Natural killer cell treated with Interleukin-12 subunit alpha and Interleukin-12 subunit beta and Interleukin-15 and Interleukin-18, amount 100 ng/mL, for 72 hours (primary cell): Measurements from ENCODE around the gene C5orf15. TPM values are rescaled to one million over a fixed set of nuclear protein-coding genes. Genes with fewer than 3 reads are reported as not detected.
A peak's percentile ranks its signal among the peaks of the same experiment; 100 is the strongest.

Experiments used
- ATAC-seq, 2 donors: fragments of 150-1000 bp; cut with Tn5 transposase in 1 of 2; sonication (Bioruptor Pico), chemical (Tn5 transposase) in 1 of 2; 2 replicates each; pipeline ENCODE4 v1.10.0; 2021
- DNase-seq: peaks from one replicate; pipeline ENCODE4 v3.0.0; 2022; ENCODE audit warnings: low spot score
- H3K27ac Mint-ChIP-seq, 2 donors: 1 replicate in 1 of 2; 2 replicates in 1 of 2; pipeline ENCODE4 v1.8.0; 2022; ENCODE audit warnings: mixed read lengths in 2 of 2, mild to moderate bottlenecking in 1 of 2, moderate library complexity in 1 of 2
- H3K27me3 Mint-ChIP-seq, 2 donors: 1 replicate in 1 of 2; 2 replicates in 1 of 2; pipeline ENCODE4 v1.8.0; 2022; ENCODE audit warnings: mixed read lengths in 2 of 2
- H3K36me3 Mint-ChIP-seq: one replicate; pipeline ENCODE4 v1.8.0; 2022; ENCODE audit warnings: mixed read lengths
- H3K4me1 Mint-ChIP-seq, 2 donors: 1 replicate in 1 of 2; 2 replicates in 1 of 2; pipeline ENCODE4 v1.8.0; 2022; ENCODE audit warnings: low read depth in 2 of 2, mixed read lengths in 2 of 2, mild to moderate bottlenecking in 1 of 2
- H3K4me3 Mint-ChIP-seq: one replicate; pipeline ENCODE4 v1.8.0; 2022; ENCODE audit warnings: mixed read lengths
- H3K9me3 Mint-ChIP-seq: 2 replicates; pipeline ENCODE4 v1.8.0; 2022; ENCODE audit warnings: mixed read lengths
- total RNA-seq, 2 donors: library from RNA; stranded (reverse); gene quantifications; one replicate each; pipeline ENCODE4 v1.2.3, GENCODE V29; 2022

C5orf15 gene
- total RNA-seq, 2 donors from 2014 or later: 16.7 to 41.6 TPM

GRCh38 chr5:133909603-133910002 is 58.8 kb downstream of the C5orf15 start:
- Mint-ChIP-seq H3K36me3 (no peaks in the 10 kb centered on the region), H3K4me3 (no peak overlapping the region), H3K9me3 (no peaks in the 10 kb centered on the region), H3K27ac (no peak overlapping the region), H3K4me1 (no peaks in the 10 kb centered on the region), H3K27me3 (no peaks in the 10 kb centered on the region)
- no peak for DNase-seq
- no peak for ATAC-seq

DNA sequence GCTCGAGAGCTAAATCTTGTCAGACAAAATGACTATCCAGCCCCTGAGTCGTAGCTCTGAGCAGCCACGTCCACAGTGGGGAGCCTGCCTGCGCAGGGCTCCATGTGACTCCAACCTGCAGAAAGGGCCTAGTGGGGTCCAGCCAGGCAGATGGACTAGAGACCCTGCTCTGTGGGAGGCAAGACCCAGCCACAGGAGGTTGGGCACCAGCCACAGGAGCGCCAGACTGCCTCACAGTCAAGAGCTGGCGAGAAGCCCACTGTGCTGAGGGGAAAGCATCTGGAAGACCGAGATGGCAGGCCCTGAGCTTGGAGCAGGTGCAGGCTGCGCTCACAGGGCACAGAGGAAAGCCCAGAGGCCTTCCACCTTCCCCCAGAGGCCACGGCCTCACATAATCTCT is 61.4 kb downstream of the C5orf15 start:
- Mint-ChIP-seq H3K4me3 (no peak overlapping the region), H3K4me1 (no peaks in the 10 kb centered on the region), H3K36me3 (no peaks in the 10 kb centered on the region), H3K27me3 (no peaks in the 10 kb centered on the region), H3K9me3 (no peaks in the 10 kb centered on the region), H3K27ac (no peak overlapping the region)
- ATAC-seq: no peak
- DNase-seq: no peak

GRCh38 chr5:133906303-133906702 is 62.1 kb downstream of the C5orf15 start:
- no peaks in the 10 kb centered on the region for H3K4me1 Mint-ChIP-seq
- no peak overlapping the region for H3K27ac Mint-ChIP-seq
- no peak overlapping the region for H3K4me3 Mint-ChIP-seq
- DNase-seq (no peak), ATAC-seq (peak in 1 of 2 donors; percentile 29)
- H3K27me3 Mint-ChIP-seq: no peaks in the 10 kb centered on the region
- no peaks in the 10 kb centered on the region for H3K9me3 Mint-ChIP-seq
- H3K36me3 Mint-ChIP-seq: no peaks in the 10 kb centered on the region

Other genes starting within 250 kb of the C5orf15 start
- 100 to 1,000 TPM; 325 to 329 TPM for gene VDAC1, start 36.4 kb upstream of the C5orf15 start, total RNA-seq
- gene TCF7, start 146.1 kb upstream of the C5orf15 start, total RNA-seq: 1 to 10 TPM; 2.6 to 6.1 TPM
- gene SKP1, start 208.3 kb upstream of the C5orf15 start, total RNA-seq: 100 to 1,000 TPM; 162 to 210 TPM